GM12872 (cell line): ENCODE data around the gene CLCN7.

ENCODE experiments used
- CTCF ChIP-seq: IDR thresholded peaks from 3 replicates; pipeline ENCODE4 v1.5.1; 2011; ENCODE audit warnings: low read depth, mild to moderate bottlenecking, low read length, moderate library complexity; ENCODE audit not compliant: insufficient read depth

Gene CLCN7

GRCh38 chr16:1464196-1464893 is 10.5 kb downstream of the CLCN7 start:
- TF ChIP-seq CTCF, result no peak

- TF ChIP-seq CTCF, result no peak
These were observed 13.7 kb downstream of the CLCN7 start for GRCh38 chr16:1461146-1461545.

GRCh38 chr16:1460602-1461138 is 14.2 kb downstream of the CLCN7 start:
- TF ChIP-seq CTCF, result no peak

- no peak for TF ChIP-seq CTCF
These were observed 14.9 kb downstream of the CLCN7 start for GRCh38 chr16:1459967-1460366.

GRCh38 chr16:1458977-1459341 is 15.9 kb downstream of the CLCN7 start:
- no peak for TF ChIP-seq CTCF

- TF ChIP-seq CTCF, result no peak
These were observed 16.4 kb downstream of the CLCN7 start for GRCh38 chr16:1458336-1458976.

GRCh38 chr16:1457489-1458245 is 17.2 kb downstream of the CLCN7 start:
- no peak for TF ChIP-seq CTCF
